Prostate gland (tissue), 2 donors: Measurements from ENCODE around the gene SEC11A.

Experiments used
- CTCF ChIP-seq, 4 experiments: fragments of 200-600 bp in 2 of 4; fragments of 450-650 bp in 2 of 4; sonication (generic) in 2 of 4; IDR thresholded peaks; 1 replicate in 3 of 4; 2 replicates in 1 of 4; pipeline ENCODE4 v1.5.1; 2016 to 2019; ENCODE audit warnings: antibody characterized with exemption in 4 of 4, mild to moderate bottlenecking in 2 of 4, moderate library complexity in 2 of 4
- POLR2A ChIP-seq: fragments of 450-650 bp; IDR thresholded peaks from one replicate; pipeline ENCODE4 v1.6.1; 2016; ENCODE audit warnings: antibody characterized with exemption, mild to moderate bottlenecking
- POLR2AphosphoS5 ChIP-seq: sonication (generic); formaldehyde crosslinking; IDR thresholded peaks from one replicate; pipeline ENCODE4 v1.6.1; 2017; ENCODE audit warnings: antibody characterized with exemption

- TF ChIP-seq CTCF (IDR thresholded peaks at IDR 0.05) (no peak), POLR2A (no peak), POLR2AphosphoS5 (no peak)
These were observed 34.7 kb upstream of the SEC11A start for GRCh38 chr15:84750583-84751092.
